IMR-90 (cell line): ENCODE results near the gene FFAR1. TPM values are rescaled to one million over a fixed set of nuclear protein-coding genes. Genes with fewer than 3 reads are reported as not detected.

Experiments
- ATAC-seq: fragments of 200-7000 bp; cut with Tn5 transposase; 2 replicates; pipeline ENCODE4 v1.9.1; 2020; ENCODE audit warnings: low read depth, mild to moderate bottlenecking, moderate library complexity
- BruUV-seq: library from RNA; stranded (reverse); fragments of 400-500 nt; replicated peaks from 2 replicates; lab custom pipeline; 2021; lab: Mats Ljungman, UMichigan
- CTCF ChIA-PET: fragments of 300-600 bp; formaldehyde crosslinking; extraction: SDS; loops from one replicate; lab custom pipeline; 2021; ENCODE audit warnings: antibody characterized with exemption; lab: Yijun Ruan, JAX
- POLR2A ChIA-PET: fragments of 300-600 bp; sonication (Branson Sonifier 250); formaldehyde crosslinking; loops from one replicate; lab custom pipeline; 2022; ENCODE audit warnings: antibody characterized with exemption; ENCODE audit not compliant: unreplicated experiment; lab: Charles Lee
- DNase-seq: peaks from one replicate; pipeline ENCODE4 v3.0.0; 2013
- H2AFZ ChIP-seq: replicated peaks from 2 replicates; pipeline ENCODE3; 2013; ENCODE audit warnings: low read length, mild to moderate bottlenecking; ENCODE audit not compliant: poor library complexity
- H2AK5ac ChIP-seq: 2 replicates; pipeline ENCODE4 v1.6.1; 2013; ENCODE audit warnings: low read depth, low read length, inconsistent platforms
- H2AK9ac ChIP-seq: replicated peaks from 2 replicates; pipeline ENCODE3; 2013; ENCODE audit warnings: mild to moderate bottlenecking, low read depth, low read length, moderate library complexity; ENCODE audit not compliant: poor library complexity
- H2BK120ac ChIP-seq: 2 replicates; pipeline ENCODE4 v1.6.1; 2013; ENCODE audit warnings: low read depth, low read length, inconsistent platforms
- H2BK15ac ChIP-seq: 3 replicates; pipeline ENCODE4 v1.6.1; 2013; ENCODE audit warnings: low read depth, low read length, inconsistent platforms
- H2BK20ac ChIP-seq: 2 replicates; pipeline ENCODE4 v1.6.1; 2013; ENCODE audit warnings: low read depth, mild to moderate bottlenecking, inconsistent platforms, low read length, moderate library complexity
- H2BK5ac ChIP-seq: 2 replicates; pipeline ENCODE4 v1.6.1; 2013; ENCODE audit warnings: mild to moderate bottlenecking, low read depth, low read length, inconsistent platforms; ENCODE audit not compliant: poor library complexity, severe bottlenecking
- H3K14ac ChIP-seq: replicated peaks from 2 replicates; pipeline ENCODE4 v1.6.1; 2013; ENCODE audit warnings: low read depth, low read length, inconsistent platforms
- H3K18ac ChIP-seq: 2 replicates; pipeline ENCODE4 v1.6.1; 2013; ENCODE audit warnings: low read depth, low read length, control low read depth
- H3K23ac ChIP-seq: 2 replicates; pipeline ENCODE4 v1.6.1; 2013; ENCODE audit warnings: low read depth, low read length, inconsistent platforms
- H3K27ac ChIP-seq: 2 replicates; pipeline ENCODE4 v1.5.1; 2013; ENCODE audit warnings: mild to moderate bottlenecking, control low read depth, low read length; ENCODE audit not compliant: insufficient read depth
- H3K27me3 ChIP-seq: 2 replicates; pipeline ENCODE4 v1.6.1; 2013; ENCODE audit warnings: low read length; ENCODE audit not compliant: control insufficient read depth, insufficient read depth
- H3K36me3 ChIP-seq: 2 replicates; pipeline ENCODE4 v1.6.1; 2013; ENCODE audit warnings: low read length, mixed read lengths; ENCODE audit not compliant: control insufficient read depth, insufficient read depth
- H3K4ac ChIP-seq: 2 replicates; pipeline ENCODE4 v1.6.1; 2013; ENCODE audit warnings: low read depth, low read length, inconsistent platforms
- H3K4me1 ChIP-seq: 2 replicates; pipeline ENCODE4 v1.6.1; 2013; ENCODE audit warnings: low read length, mixed read lengths; ENCODE audit not compliant: control insufficient read depth, insufficient read depth
- H3K4me2 ChIP-seq: 2 replicates; pipeline ENCODE4 v1.6.1; 2013; ENCODE audit warnings: low read depth, mild to moderate bottlenecking, control low read depth, low read length, moderate library complexity
- H3K4me3 ChIP-seq: 2 replicates; pipeline ENCODE4 v1.5.1; 2013; ENCODE audit warnings: low read depth, mild to moderate bottlenecking, control low read depth, low read length, moderate library complexity; ENCODE audit not compliant: insufficient read depth
- H3K56ac ChIP-seq: 2 replicates; pipeline ENCODE4 v1.6.1; 2013; ENCODE audit warnings: low read length, inconsistent platforms; ENCODE audit not compliant: insufficient read depth; ENCODE audit errors: extremely low read depth
- H3K79me1 ChIP-seq, 2 experiments: 2 replicates each; pipeline ENCODE4 v1.6.1; 2013; ENCODE audit warnings: low read length in 2 of 2, inconsistent platforms in 1 of 2, low read depth in 1 of 2
- H3K9ac ChIP-seq: 2 replicates; pipeline ENCODE4 v1.6.1; 2013; ENCODE audit warnings: low read depth, low read length, control low read depth
- H3K9me1 ChIP-seq: 2 replicates; pipeline ENCODE4 v1.6.1; 2013; ENCODE audit warnings: low read length, inconsistent platforms; ENCODE audit not compliant: insufficient read depth
- H3K9me3 ChIP-seq: 2 replicates; pipeline ENCODE4 v1.6.1; 2013; ENCODE audit warnings: low read length; ENCODE audit not compliant: control insufficient read depth, insufficient read depth
- H4K20me1 ChIP-seq: 2 replicates; pipeline ENCODE4 v1.6.1; 2013; ENCODE audit warnings: low read length, inconsistent platforms; ENCODE audit not compliant: insufficient read depth
- H4K5ac ChIP-seq: 2 replicates; pipeline ENCODE4 v1.6.1; 2013; ENCODE audit warnings: mild to moderate bottlenecking, low read depth, low read length, control low read depth
- H4K8ac ChIP-seq, 2 experiments: 2 replicates each; pipeline ENCODE4 v1.6.1; 2013; ENCODE audit warnings: low read depth in 2 of 2, low read length in 2 of 2, control low read depth in 1 of 2, inconsistent platforms in 1 of 2
- H4K91ac ChIP-seq: 2 replicates; pipeline ENCODE4 v1.6.1; 2013; ENCODE audit warnings: low read depth, low read length, inconsistent platforms; ENCODE audit not compliant: insufficient read depth
- BHLHE40 ChIP-seq: fragments of 150-350 bp; IDR thresholded peaks from 2 replicates; pipeline ENCODE4 v1.6.1; 2016; ENCODE audit warnings: mild to moderate bottlenecking, low read depth, low read length
- ELK1 ChIP-seq: fragments of 150-350 bp; IDR thresholded peaks from 2 replicates; pipeline ENCODE4 v1.6.1; 2016; ENCODE audit warnings: low read depth, mild to moderate bottlenecking, low read length, moderate library complexity, borderline replicate concordance
- MAZ ChIP-seq: IDR thresholded peaks from 2 replicates; pipeline ENCODE4 v1.6.1; 2012; ENCODE audit warnings: low read depth, mild to moderate bottlenecking, low read length, improper control_type of control experiment, moderate library complexity, borderline replicate concordance
- MXI1 ChIP-seq: IDR thresholded peaks from 2 replicates; pipeline ENCODE4 v1.6.1; 2012; ENCODE audit warnings: low read depth, mild to moderate bottlenecking, low read length, moderate library complexity, borderline replicate concordance
- NFE2L2 ChIP-seq: fragments of 150-350 bp; IDR thresholded peaks from 2 replicates; pipeline ENCODE4 v1.6.1; 2016; ENCODE audit warnings: low read depth, mild to moderate bottlenecking, low read length
- WGBS, 2 experiments: methylation state at CpG; one replicate each; pipeline versions ENCODE4 v1.1.5 to v1.1.7; 2013; ENCODE audit warnings: missing lambda C conversion rate in 2 of 2; ENCODE audit not compliant: insufficient read length in 1 of 2; ENCODE audit errors: extremely low coverage in 2 of 2; 5-methylcytosine and 5-hydroxymethylcytosine counted together
- dilution Hi-C: fragments of 300-500 bp; cut with HindIII; formaldehyde crosslinking; loops from one replicate; pipeline ENCODE4 v1.14.3; 2018; ENCODE audit warnings: low sequenced_read_pairs; ENCODE audit not compliant: unreplicated experiment
- in situ Hi-C: fragments of 300-500 bp; cut with MboI; formaldehyde crosslinking; loops from 3 replicates; pipeline ENCODE4 v1.14.3; 2019; ENCODE audit warnings: low sequenced_read_pairs, inconsistent platforms, mixed read lengths
- intact Hi-C: fragments of 100-400 bp; cut with micrococcal nuclease; formaldehyde crosslinking; loops from 2 replicates; pipeline ENCODE4 v1.10.0; 2022
- polyA plus RNA-seq, 3 experiments: library from polyadenylated mRNA; depleted of rRNA; stranded (reverse); fragments of >200 nt; gene quantifications; 2 replicates each; pipeline ENCODE4 v1.2.3, GENCODE V29; 2012; ENCODE audit warnings: low replicate concordance in 1 of 3
- total RNA-seq: library from RNA; depleted of rRNA; stranded (reverse); fragments of >200 nt; gene quantifications from 2 replicates; pipeline ENCODE4 v1.2.3, GENCODE V29; 2012

Gene FFAR1
- total and polyA plus RNA-seq, 2 of the 4 experiments (the other 2 are of a cell fraction): not detected

- H2BK20ac ChIP-seq: no peak overlapping the region
- no peak overlapping the region for H2BK15ac ChIP-seq
- no peak overlapping the region for H3K56ac ChIP-seq
- H3K79me1 ChIP-seq: no peaks in the 10 kb centered on the region
- peaks cover 12% of the 10 kb centered on the region; the same call in 1 of the 2 replicates for H3K27me3 ChIP-seq
- H2AFZ ChIP-seq: no peak overlapping the region
- DNase-seq: no peak
- CTCF ChIA-PET: interaction anchor here (1.6 kb wide), 1 partner anchor 22 kb away, joined by 7 read pairs; no protein-coding TSS in a partner anchor
- dilution Hi-C loops: no loop called here
- in situ Hi-C loops: loop anchor here (25.0 kb wide), 1 partner anchor 256 kb away; the partner anchor contains the start of gene PMIS2
- H3K4me2 ChIP-seq: no peak overlapping the region
- H2BK5ac ChIP-seq: no peak overlapping the region
- no peak overlapping the region for H4K8ac ChIP-seq
- H3K4ac ChIP-seq: no peak overlapping the region
- H3K14ac ChIP-seq: no peak overlapping the region
- H3K18ac ChIP-seq: no peak overlapping the region
- no peak overlapping the region for H3K9ac ChIP-seq
- no peak overlapping the region for H3K23ac ChIP-seq
- no peak for ATAC-seq
- H3K4me1 ChIP-seq: no peaks in the 10 kb centered on the region
- H4K20me1 ChIP-seq: no peaks in the 10 kb centered on the region
- intact Hi-C loops: no loop called here
- H3K27ac ChIP-seq: no peak overlapping the region
- no peaks in the 10 kb centered on the region for H3K36me3 ChIP-seq
- TF ChIP-seq MAZ (no peak), MXI1 (no peak), ELK1 (no peak), BHLHE40 (no peak), NFE2L2 (no peak)
- no peak overlapping the region for H3K4me3 ChIP-seq
- no peak overlapping the region for H4K5ac ChIP-seq
- H3K9me1 ChIP-seq: no peaks in the 10 kb centered on the region
- H2BK120ac ChIP-seq: no peak overlapping the region
- BruUV-seq: no TSS peak
- H2AK9ac ChIP-seq: no peak overlapping the region
- H4K91ac ChIP-seq: no peak overlapping the region
- no peak overlapping the region for H2AK5ac ChIP-seq
- H3K9me3 ChIP-seq: no peaks in the 10 kb centered on the region
- no CpG with 5 or more reads among the region's 14 CpGs for WGBS, 2 experiments
- POLR2A ChIA-PET: no interaction called here
Measured at GRCh38 chr19:35331551-35332214, 16.0 kb upstream of the FFAR1 start.
